ENCODE data around the gene PEX5.

- peak; percentile 76 for TF ChIP-seq CTCF (IDR thresholded peaks at IDR 0.05)
- TF ChIP-seq EZH2 (IDR thresholded peaks at IDR 0.05): no peak
Observed at GRCh38 chr12:7142056-7142644, 47.3 kb upstream of the PEX5 start.

Measured in neural progenitor cell (in vitro differentiated cells).